Measurements from ENCODE around the gene OR11G2.
"Not testable (repeated sequence)": the region's sequence is repeated elsewhere in the genome, so short reads cannot be mapped to it uniquely, and the experiment has no call there.

Gene OR11G2

DNA sequence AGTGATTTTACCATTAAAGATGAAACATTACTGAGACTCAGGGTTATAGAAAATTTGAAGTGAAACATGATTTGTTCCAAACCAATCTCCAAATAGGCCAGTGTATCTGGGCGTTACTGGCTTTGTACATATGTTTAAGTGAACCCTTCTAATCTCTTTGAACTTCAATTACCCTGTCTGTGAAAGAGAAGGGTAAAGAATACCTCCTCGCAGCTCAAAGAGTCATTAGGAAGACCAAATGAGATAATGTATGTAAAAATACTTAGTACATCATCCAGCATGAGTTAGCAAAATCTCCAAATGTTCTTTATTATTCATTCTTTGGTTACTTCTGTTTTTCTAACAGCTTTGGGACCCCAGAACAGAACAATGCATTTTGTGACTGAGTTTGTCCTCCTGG is 32.7 kb downstream of the OR11G2 start, which contains the start of gene OR11H6:
Gene OR11H6, plus strand, starts transcription at position 301 of the 400 bp plus-strand sequence. Its CDS starts 0 bp downstream, at position 301.
- DNase-seq (ENCODE audit: low read depth in 2 of 2): no peak

- no peak for DNase-seq (ENCODE audit: low read depth in 2 of 2)
Observed at GRCh38 chr14:20228681-20229080, 38.0 kb downstream of the OR11G2 start, which contains the start of gene OR11H7. Gene OR11H7 (plus strand): TSS chr14:20228981.

DNA sequence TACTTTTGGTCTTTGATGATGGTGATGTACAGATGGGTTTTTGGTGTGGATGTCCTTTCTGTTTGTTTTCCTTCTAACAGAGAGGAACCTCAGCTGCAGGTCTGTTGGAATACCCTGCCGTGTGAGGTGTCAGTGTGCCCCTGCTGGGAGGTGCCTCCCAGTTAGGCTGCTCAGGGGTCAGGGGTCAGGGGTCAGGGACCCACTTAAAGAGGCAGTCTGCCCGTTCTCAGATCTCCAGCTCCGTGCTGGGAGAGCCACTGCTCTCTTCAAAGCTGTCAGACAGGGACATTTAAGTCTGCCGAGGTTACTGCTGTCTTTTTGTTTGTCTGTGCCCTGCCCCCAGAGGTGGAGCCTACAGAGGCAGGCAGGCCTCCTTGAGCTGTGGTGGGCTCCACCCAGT is 44.7 kb downstream of the OR11G2 start:
- DNase-seq (ENCODE audit: low read depth in 2 of 2): not testable (repeated sequence)

DNA sequence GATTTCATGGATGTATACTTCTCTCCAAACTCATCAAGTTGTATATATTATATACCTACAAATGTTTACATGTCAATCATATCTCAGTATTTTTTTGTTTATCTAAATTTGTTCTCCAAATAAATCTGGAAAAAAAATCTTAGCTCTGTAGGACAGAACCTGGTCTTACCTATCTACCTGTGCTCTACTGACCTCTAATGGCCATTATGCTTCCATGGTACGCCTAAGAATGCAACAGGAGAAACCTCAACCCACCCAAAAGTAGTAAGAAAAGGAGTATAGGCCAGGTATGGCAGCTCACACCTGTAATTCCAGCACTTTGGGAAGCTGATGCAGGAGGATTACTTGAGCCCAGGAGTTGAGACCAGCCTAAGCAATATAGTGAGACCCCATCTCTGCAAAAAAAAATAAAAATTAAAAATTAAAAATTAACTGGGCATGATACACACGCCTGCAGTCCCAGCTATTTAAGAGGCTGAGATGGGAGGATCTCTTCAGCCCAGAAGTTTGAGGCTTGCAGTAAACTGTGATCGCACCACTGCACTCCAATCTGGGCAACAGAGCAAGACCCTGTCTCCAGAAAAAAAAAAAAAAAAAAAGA is 57.0 kb downstream of the OR11G2 start:
- no peak for DNase-seq (ENCODE audit: low read depth in 2 of 2)
